Testis (tissue), 3 donors: ENCODE results near the gene MAPKAP1. TPM values are rescaled to one million over a fixed set of nuclear protein-coding genes. Genes with fewer than 3 reads are reported as not detected.

ENCODE experiments used
- DNase-seq: peaks from one replicate; pipeline ENCODE4 v3.0.0-alpha.2; 2019
- H3K27ac ChIP-seq, 2 donors: fragments of 200-600 bp; sonication (generic); one replicate each; pipeline ENCODE4 v1.5.1; 2019
- H3K27me3 ChIP-seq: fragments of 200-600 bp; sonication (generic); one replicate; pipeline ENCODE4 v1.5.1; 2019
- H3K36me3 ChIP-seq: fragments of 200-600 bp; sonication (generic); one replicate; pipeline ENCODE4 v1.5.1; 2017; ENCODE audit warnings: low read depth; ENCODE audit errors: missing control alignments
- H3K4me1 ChIP-seq: fragments of 200-600 bp; sonication (generic); one replicate; pipeline ENCODE4 v1.5.1; 2019
- H3K4me3 ChIP-seq, 2 donors: fragments of 200-600 bp; sonication (generic); one replicate each; pipeline ENCODE4 v1.5.1; 2017 to 2019
- H3K9me3 ChIP-seq: fragments of 200-600 bp; sonication (generic); one replicate; pipeline ENCODE4 v1.5.1; 2017
- POLR2A ChIP-seq: fragments of 450-650 bp; IDR thresholded peaks from one replicate; pipeline ENCODE4 v1.6.1; 2017; ENCODE audit warnings: antibody characterized with exemption, mild to moderate bottlenecking, moderate library complexity
- WGBS, 2 donors: methylation state at CpG; one replicate each; pipeline ENCODE4 v1.1.5; 2018; 5-methylcytosine and 5-hydroxymethylcytosine counted together
- intact Hi-C: fragments of 100-400 bp; cut with DNase I; formaldehyde crosslinking; loops from one replicate; pipeline ENCODE4 v1.15.1; 2023; ENCODE audit warnings: low total_unique reads
- polyA plus RNA-seq: library from polyadenylated mRNA; stranded (reverse); fragments of 350-450 nt; fragmentation: Illumina TruSeq; extraction: RNeasy Lipid Tissue Mini Kit (QIAGEN cat#74804); gene quantifications from one replicate; pipeline ENCODE4 v1.2.3, GENCODE V29; 2014; ENCODE audit warnings: low read depth, low replicate concordance; ENCODE audit not compliant: insufficient read depth
- total RNA-seq, 2 donors: library from RNA; depleted of rRNA; stranded (reverse); fragments of >200 nt; gene quantifications; one replicate each; pipeline ENCODE4 v1.2.3, GENCODE V29; 2016
- TF ChIP-seq, protein P1 (sequence below), 3 experiments: fragments of 450-650 bp in 2 of 3; fragments of 200-600 bp in 1 of 3; sonication (generic) in 1 of 3; IDR thresholded peaks; one replicate each; pipeline ENCODE4 v1.5.1; 2016 to 2019; ENCODE audit warnings: antibody characterized with exemption in 3 of 3, mild to moderate bottlenecking in 2 of 3, moderate library complexity in 1 of 3

MAPKAP1 gene
- total and polyA plus RNA-seq, 3 donors from 2014 or later, result 112 to 135 (median 115) TPM

- TF ChIP-seq, protein P1, sequence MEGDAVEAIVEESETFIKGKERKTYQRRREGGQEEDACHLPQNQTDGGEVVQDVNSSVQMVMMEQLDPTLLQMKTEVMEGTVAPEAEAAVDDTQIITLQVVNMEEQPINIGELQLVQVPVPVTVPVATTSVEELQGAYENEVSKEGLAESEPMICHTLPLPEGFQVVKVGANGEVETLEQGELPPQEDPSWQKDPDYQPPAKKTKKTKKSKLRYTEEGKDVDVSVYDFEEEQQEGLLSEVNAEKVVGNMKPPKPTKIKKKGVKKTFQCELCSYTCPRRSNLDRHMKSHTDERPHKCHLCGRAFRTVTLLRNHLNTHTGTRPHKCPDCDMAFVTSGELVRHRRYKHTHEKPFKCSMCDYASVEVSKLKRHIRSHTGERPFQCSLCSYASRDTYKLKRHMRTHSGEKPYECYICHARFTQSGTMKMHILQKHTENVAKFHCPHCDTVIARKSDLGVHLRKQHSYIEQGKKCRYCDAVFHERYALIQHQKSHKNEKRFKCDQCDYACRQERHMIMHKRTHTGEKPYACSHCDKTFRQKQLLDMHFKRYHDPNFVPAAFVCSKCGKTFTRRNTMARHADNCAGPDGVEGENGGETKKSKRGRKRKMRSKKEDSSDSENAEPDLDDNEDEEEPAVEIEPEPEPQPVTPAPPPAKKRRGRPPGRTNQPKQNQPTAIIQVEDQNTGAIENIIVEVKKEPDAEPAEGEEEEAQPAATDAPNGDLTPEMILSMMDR (IDR thresholded peaks at IDR 0.05), result no peak
- no peak for TF ChIP-seq POLR2A
- 89 to 94% methylated on average over 6 to 8 of the region's 8 CpGs for WGBS, 2 donors
- DNase-seq, result no peak
- no peaks in the 10 kb centered on the region for H3K9me3 ChIP-seq
- H3K4me1 ChIP-seq, result peaks cover 10% of the 10 kb centered on the region
- no peak overlapping the region for H3K27ac ChIP-seq
- H3K4me3 ChIP-seq, result no peak overlapping the region
- no peaks in the 10 kb centered on the region for H3K36me3 ChIP-seq
- intact Hi-C loops, result no loop called here
- H3K27me3 ChIP-seq, result no peaks in the 10 kb centered on the region
These were observed 283.0 kb downstream of the MAPKAP1 start for GRCh38 chr9:125423964-125424363.

DNA sequence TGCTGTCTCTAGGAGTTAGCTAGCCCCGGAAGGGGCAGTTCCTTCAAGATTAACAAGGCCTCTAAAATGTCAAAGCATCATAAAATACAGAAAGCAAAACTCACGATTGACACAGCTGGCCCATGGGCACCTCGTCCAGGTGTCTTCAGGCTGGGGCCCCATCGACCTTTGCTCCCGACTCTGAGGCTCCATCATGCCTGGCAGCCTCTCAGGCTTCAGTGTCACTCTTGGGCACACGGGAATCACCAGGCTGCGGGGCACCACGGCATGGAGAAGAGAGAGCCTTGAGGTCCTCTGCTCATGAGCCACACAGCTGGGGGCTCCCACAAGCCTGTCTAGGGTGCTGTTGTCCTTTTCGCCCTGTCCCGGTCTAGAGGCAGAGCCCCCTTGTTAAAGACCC is 284.2 kb downstream of the MAPKAP1 start:
- H3K27ac ChIP-seq, result no peak overlapping the region
- no peak overlapping the region for H3K4me3 ChIP-seq
- no peaks in the 10 kb centered on the region for H3K36me3 ChIP-seq
- no peak for DNase-seq
- peaks cover 10% of the 10 kb centered on the region for H3K4me1 ChIP-seq
- TF ChIP-seq, protein P1 (IDR thresholded peaks at IDR 0.05), result no peak
- TF ChIP-seq POLR2A, result no peak
- intact Hi-C loops, result no loop called here
- no peaks in the 10 kb centered on the region for H3K9me3 ChIP-seq
- 88 to 89% methylated on average over 7 to 10 of the region's 10 CpGs for WGBS, 2 donors
- H3K27me3 ChIP-seq, result no peaks in the 10 kb centered on the region

- Histone ChIP-seq H3K36me3 (no peaks in the 10 kb centered on the region), H3K4me1 (peaks cover 10% of the 10 kb centered on the region), H3K9me3 (no peaks in the 10 kb centered on the region), H3K27me3 (no peaks in the 10 kb centered on the region), H3K27ac (no peak overlapping the region), H3K4me3 (no peak overlapping the region)
- DNase-seq, result no peak
- 92 to 93% methylated on average over 7 to 13 of the region's 13 CpGs for WGBS, 2 donors
- TF ChIP-seq, protein P1 (IDR thresholded peaks at IDR 0.05), result no peak
- TF ChIP-seq POLR2A, result no peak
- intact Hi-C loops, result no loop called here
These were observed 285.3 kb downstream of the MAPKAP1 start for GRCh38 chr9:125421591-125422181.

DNA sequence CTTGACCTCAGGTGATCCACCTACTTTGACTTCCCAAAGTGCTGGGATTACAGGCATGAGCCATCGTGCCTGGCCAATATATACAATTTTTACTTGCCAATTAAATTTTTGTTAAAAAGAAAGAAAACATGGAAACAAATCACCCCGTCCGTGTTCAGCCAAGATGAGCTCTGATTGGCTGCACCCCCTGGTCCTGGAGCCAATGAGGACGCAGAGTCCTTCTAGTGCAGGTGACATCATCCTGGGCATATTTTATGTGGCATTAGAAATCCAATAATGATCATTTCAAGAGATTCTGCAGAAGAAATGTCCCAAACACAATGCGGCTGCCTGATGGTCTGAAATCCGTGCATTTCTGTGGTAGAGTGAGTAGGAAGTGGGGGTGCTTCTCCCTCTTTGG is 285.8 kb downstream of the MAPKAP1 start:
- H3K4me1 ChIP-seq, result peaks cover 10% of the 10 kb centered on the region
- no peaks in the 10 kb centered on the region for H3K9me3 ChIP-seq
- H3K27me3 ChIP-seq, result no peaks in the 10 kb centered on the region
- no peak overlapping the region for H3K27ac ChIP-seq
- no peak for DNase-seq
- 88 to 93% methylated on average over 6 of the region's 6 CpGs for WGBS, 2 donors
- no peaks in the 10 kb centered on the region for H3K36me3 ChIP-seq
- TF ChIP-seq, protein P1 (IDR thresholded peaks at IDR 0.05), result no peak
- no peak for TF ChIP-seq POLR2A
- H3K4me3 ChIP-seq, result no peak overlapping the region
- intact Hi-C loops, result no loop called here

DNA sequence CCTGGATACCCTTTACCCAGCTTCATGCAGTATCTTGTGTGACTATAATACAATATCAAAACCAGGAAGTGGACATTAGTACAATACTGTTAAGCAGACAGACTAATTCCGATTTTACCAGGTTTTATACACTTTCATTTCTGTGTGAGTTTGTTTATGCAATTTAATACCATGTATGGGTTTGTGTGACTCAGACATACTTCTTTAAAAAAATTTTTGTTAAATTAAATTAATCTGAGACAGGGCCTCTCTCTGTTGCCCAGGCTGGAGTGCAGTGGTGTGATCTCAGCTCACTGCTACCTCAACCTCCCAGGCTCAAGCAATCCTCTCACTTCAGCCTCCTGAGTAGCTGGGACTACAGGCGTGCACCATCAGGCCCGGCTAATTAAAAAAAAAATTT is 288.6 kb downstream of the MAPKAP1 start:
- DNase-seq, result no peak
- Histone ChIP-seq H3K9me3 (no peaks in the 10 kb centered on the region), H3K36me3 (no peaks in the 10 kb centered on the region), H3K27me3 (no peaks in the 10 kb centered on the region), H3K27ac (no peak overlapping the region), H3K4me1 (no peaks in the 10 kb centered on the region), H3K4me3 (no peak overlapping the region)
- no peak for TF ChIP-seq POLR2A
- TF ChIP-seq, protein P1 (IDR thresholded peaks at IDR 0.05), result no peak
- WGBS, 2 donors, result 88 to 91% methylated on average over 3 of the region's 3 CpGs
- intact Hi-C loops, result no loop called here
